Activated B cell treated with CpG ODN at 0.5 μM for 24 hours (primary cell): ENCODE measurements around the gene RHOT2. TPM values are rescaled to one million over a fixed set of nuclear protein-coding genes. Genes with fewer than 3 reads are reported as not detected.

ENCODE experiments used
- ATAC-seq: fragments of 200-7000 bp; cut with Tn5 transposase; one replicate; pipeline ENCODE4 v1.10.0; 2021; ENCODE audit warnings: low read depth, mild to moderate bottlenecking, moderate library complexity
- CTCF ChIA-PET: fragments of 350-600 bp; sonication (Branson Sonifier 250); formaldehyde crosslinking; loops from one replicate; lab custom pipeline; 2021; ENCODE audit warnings: antibody characterized with exemption; lab: Charles Lee
- POLR2A ChIA-PET: fragments of 350-600 bp; sonication (Branson Sonifier 250); formaldehyde crosslinking; loops from one replicate; lab custom pipeline; 2021; ENCODE audit warnings: antibody characterized with exemption; lab: Charles Lee
- DNase-seq: peaks from one replicate; pipeline ENCODE4 v3.0.0; 2022
- H3K27ac Mint-ChIP-seq: one replicate; pipeline ENCODE4 v1.8.0; 2020; ENCODE audit warnings: mixed read lengths
- H3K27me3 Mint-ChIP-seq: one replicate; pipeline ENCODE4 v1.8.0; 2021; ENCODE audit warnings: mixed read lengths
- H3K36me3 Mint-ChIP-seq: one replicate; pipeline ENCODE4 v1.8.0; 2021; ENCODE audit warnings: low read depth, mixed read lengths
- H3K4me1 Mint-ChIP-seq: one replicate; pipeline ENCODE4 v1.8.0; 2021; ENCODE audit warnings: mixed read lengths
- H3K4me3 Mint-ChIP-seq: one replicate; pipeline ENCODE4 v1.8.0; 2020; ENCODE audit warnings: mild to moderate bottlenecking, mixed read lengths
- H3K9me3 Mint-ChIP-seq: one replicate; pipeline ENCODE4 v1.8.0; 2020; ENCODE audit warnings: mixed read lengths
- intact Hi-C: fragments of 100-400 bp; cut with micrococcal nuclease; formaldehyde crosslinking; loops from one replicate; pipeline ENCODE4 v1.15.1; 2024
- total RNA-seq: library from RNA; stranded (reverse); gene quantifications from 2 replicates; pipeline ENCODE4 v1.2.3, GENCODE V29; 2022
- TF ChIP-seq, protein P1 (sequence below): fragments of 200-600 bp; IDR thresholded peaks from one replicate; pipeline ENCODE4 v1.8.0; 2022; ENCODE audit warnings: antibody characterized with exemption, mild to moderate bottlenecking

The RHOT2 gene
- 141 and 170 TPM in 2 replicates for total RNA-seq

DNA sequence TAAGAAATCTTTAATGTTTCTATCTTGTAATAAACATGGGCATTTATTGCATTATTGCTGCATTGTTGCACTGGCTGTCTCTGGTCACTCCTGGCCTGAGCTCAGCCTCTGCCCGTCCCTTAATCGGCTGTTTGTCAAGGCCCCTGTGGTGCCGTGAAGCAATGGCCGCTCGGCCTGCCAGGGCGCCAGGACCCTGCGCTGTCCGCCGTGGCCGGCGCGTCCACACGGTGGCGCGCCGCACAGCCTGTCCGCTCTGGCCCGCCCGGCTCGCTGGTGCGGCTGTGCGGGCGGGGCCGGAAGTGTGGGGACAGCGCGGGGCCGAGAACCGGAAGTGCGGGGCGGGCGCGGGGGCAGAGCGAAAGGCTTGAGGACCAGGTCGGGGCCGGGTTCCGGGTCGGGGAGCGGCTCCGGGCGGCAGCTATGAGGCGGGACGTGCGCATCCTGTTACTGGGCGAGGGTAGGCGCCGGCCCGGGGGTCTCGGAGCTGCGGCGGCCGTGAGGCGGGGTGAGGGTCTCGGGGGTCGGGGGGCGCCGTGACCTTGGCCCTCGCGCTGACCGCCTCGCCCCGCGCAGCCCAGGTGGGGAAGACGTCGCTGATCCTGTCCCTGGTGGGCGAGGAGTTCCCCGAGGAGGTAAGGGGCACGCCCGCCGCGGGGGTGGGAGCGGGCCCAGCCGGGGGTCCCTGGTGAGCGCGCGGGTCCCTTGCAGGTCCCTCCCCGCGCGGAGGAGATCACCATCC is at the start of gene RHOT2:
Gene RHOT2, plus strand, starts transcription at position 353 of the 739 bp plus-strand sequence. Its CDS starts 68 bp downstream, at position 421.
- CTCF ChIA-PET: interaction anchor here (1.2 to 1.5 kb wide), 2 partner anchors 10 to 14 kb away, joined by 3 read pairs; no protein-coding TSS in a partner anchor
- H3K9me3 Mint-ChIP-seq: no peaks in the 10 kb centered on the region
- H3K4me3 Mint-ChIP-seq: peak within 1 kb of the TSS; percentile 80
- DNase-seq (peak; percentile 96), ATAC-seq (peak; percentile 98)
- H3K27ac Mint-ChIP-seq: peak within 1 kb of the TSS; percentile 80
- intact Hi-C loops: loop anchor here (1.0 to 5.0 kb wide), 6 partner anchors 12 to 141 kb away; partner anchors contain the start of genes CAPN15, METRN, METTL26 and STUB1
- TF ChIP-seq, protein P1, sequence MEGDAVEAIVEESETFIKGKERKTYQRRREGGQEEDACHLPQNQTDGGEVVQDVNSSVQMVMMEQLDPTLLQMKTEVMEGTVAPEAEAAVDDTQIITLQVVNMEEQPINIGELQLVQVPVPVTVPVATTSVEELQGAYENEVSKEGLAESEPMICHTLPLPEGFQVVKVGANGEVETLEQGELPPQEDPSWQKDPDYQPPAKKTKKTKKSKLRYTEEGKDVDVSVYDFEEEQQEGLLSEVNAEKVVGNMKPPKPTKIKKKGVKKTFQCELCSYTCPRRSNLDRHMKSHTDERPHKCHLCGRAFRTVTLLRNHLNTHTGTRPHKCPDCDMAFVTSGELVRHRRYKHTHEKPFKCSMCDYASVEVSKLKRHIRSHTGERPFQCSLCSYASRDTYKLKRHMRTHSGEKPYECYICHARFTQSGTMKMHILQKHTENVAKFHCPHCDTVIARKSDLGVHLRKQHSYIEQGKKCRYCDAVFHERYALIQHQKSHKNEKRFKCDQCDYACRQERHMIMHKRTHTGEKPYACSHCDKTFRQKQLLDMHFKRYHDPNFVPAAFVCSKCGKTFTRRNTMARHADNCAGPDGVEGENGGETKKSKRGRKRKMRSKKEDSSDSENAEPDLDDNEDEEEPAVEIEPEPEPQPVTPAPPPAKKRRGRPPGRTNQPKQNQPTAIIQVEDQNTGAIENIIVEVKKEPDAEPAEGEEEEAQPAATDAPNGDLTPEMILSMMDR: peak; percentile 7
- POLR2A ChIA-PET: interaction anchor here (0.5 to 5.1 kb wide), 8 partner anchors 8 to 561 kb away, joined by 3 to 41 read pairs (median 5); partner anchors contain the start of genes ANTKMT, JMJD8, STUB1 and WDR24
- no peaks in the 10 kb centered on the region for H3K27me3 Mint-ChIP-seq
- peaks cover 12% of the 10 kb centered on the region for H3K4me1 Mint-ChIP-seq
- peaks cover 28% of the 10 kb centered on the region for H3K36me3 Mint-ChIP-seq

DNA sequence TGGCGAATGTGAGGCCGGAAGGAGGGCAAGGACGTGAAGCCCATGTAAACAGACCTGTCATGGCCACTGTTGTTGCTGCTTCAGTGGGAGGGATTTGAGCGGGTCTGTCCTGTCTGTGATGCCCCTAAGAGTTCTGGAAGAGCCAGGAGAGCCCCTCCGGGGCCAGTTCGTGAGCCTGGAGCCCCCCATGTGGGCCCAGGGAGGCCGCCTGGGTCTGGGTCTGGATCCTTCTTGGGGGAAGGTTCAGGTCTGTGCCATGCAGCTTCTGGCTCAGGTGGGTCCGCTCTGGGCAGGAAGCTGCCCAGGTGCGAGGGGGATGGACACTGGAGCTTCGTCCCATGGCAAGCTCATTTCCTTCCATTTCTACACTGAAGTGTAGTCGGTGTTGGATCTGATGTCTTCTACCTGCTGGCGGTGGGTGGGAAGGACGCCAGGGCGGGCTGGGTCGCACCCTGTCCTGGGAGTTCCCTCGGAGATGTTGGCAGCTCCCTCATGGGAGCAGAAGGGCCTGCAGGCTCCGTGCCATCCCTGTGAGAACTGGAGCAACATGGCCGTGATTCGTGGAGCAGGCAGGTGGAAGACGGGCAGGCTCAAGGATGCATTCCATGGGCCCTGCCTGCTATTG is 48.3 kb upstream of the RHOT2 start:
- POLR2A ChIA-PET: no interaction called here
- peaks cover 7% of the 10 kb centered on the region for H3K4me1 Mint-ChIP-seq
- no peak overlapping the region for H3K4me3 Mint-ChIP-seq
- H3K27ac Mint-ChIP-seq: no peak overlapping the region
- no peaks in the 10 kb centered on the region for H3K9me3 Mint-ChIP-seq
- CTCF ChIA-PET: no interaction called here
- intact Hi-C loops: no loop called here
- ATAC-seq: no peak
- no peak for DNase-seq
- H3K27me3 Mint-ChIP-seq: no peaks in the 10 kb centered on the region
- H3K36me3 Mint-ChIP-seq: peaks cover 7% of the 10 kb centered on the region
- TF ChIP-seq, protein P1: no peak

DNA sequence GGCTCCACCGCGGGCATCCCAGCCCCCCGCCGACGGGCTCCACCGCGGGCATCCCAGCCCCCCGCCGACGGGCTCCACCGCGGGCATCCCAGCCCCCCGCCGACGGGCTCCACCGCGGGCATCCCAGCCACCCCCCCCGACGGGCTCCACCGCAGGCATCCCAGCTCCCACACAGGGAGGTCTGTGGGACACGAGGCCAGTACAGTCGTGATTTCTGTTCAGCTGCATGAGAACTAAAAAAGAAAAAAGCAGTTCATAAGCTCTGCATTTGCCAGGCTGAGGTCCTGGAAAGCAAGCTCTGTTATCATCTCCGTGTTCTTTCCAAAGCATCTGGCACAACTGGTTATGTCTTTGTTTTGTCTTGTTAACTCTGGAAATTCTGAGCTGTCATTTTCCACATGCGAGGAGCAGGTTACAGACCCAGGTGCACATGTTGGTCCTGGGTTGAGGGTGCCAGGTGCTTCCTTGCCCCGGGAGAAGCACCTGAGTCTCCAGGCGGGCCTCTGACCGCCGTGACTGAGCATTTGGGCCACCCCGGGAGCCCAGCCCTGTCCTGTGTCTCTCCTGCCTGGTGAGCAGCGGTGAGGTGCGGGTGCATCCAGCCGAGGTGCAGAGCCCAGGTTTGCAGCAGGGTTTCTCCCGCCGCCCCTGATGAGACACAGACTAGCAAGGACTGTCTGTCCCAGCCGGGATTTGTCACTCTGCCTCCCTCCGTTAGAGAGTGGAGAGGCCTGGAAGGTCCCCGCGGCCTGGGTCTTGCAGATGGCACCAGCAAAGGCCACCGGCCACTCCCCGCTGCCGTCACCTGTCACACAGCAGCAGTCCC is 47.0 kb upstream of the RHOT2 start:
- TF ChIP-seq, protein P1: no peak
- no peaks in the 10 kb centered on the region for H3K9me3 Mint-ChIP-seq
- peaks cover 5% of the 10 kb centered on the region for H3K36me3 Mint-ChIP-seq
- intact Hi-C loops: no loop called here
- DNase-seq (no peak), ATAC-seq (no peak)
- CTCF ChIA-PET: no interaction called here
- POLR2A ChIA-PET: no interaction called here
- H3K4me3 Mint-ChIP-seq: no peak overlapping the region
- no peaks in the 10 kb centered on the region for H3K4me1 Mint-ChIP-seq
- no peak overlapping the region for H3K27ac Mint-ChIP-seq
- no peaks in the 10 kb centered on the region for H3K27me3 Mint-ChIP-seq

DNA sequence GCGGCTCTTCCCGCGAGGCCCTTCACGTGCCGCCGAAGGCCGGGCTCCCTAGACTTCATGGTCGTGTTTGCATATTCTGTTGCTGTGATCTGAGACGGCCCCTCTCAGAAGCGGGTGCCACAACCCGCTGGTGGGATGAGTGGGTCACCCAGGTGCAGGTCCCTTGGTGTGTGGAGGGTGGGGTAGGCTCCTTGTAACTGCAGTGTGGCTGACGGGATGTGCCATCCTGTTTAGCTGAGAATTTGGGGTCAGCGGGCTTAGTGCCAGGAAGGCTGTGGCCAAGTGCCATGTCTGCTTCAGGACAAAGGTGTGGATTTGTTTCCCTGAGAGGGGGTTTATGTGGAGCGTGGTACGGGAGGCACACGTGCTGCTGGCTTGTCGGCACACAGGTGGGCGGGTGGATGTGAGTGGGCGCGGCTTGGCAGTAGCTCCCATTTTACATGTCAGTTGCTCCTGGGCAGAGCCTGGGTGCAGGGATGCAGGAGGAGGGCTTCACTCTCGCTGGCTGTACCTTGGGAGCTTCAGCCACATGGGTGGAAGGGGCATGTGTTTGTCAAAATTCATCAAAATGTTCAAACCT is 46.3 kb upstream of the RHOT2 start:
- ChIA-PET POLR2A (interaction anchor here (0.5 kb wide), 1 partner anchor 803 kb away, joined by 7 read pairs; no protein-coding TSS in a partner anchor), CTCF (no interaction called here)
- TF ChIP-seq, protein P1: no peak
- peaks cover 8% of the 10 kb centered on the region for H3K36me3 Mint-ChIP-seq
- no peaks in the 10 kb centered on the region for H3K27me3 Mint-ChIP-seq
- H3K9me3 Mint-ChIP-seq: no peaks in the 10 kb centered on the region
- intact Hi-C loops: no loop called here
- no peak overlapping the region for H3K27ac Mint-ChIP-seq
- no peak overlapping the region for H3K4me3 Mint-ChIP-seq
- ATAC-seq: no peak
- no peak for DNase-seq
- H3K4me1 Mint-ChIP-seq: no peaks in the 10 kb centered on the region
